Left cardiac atrium (tissue), 4 donors: ENCODE data around the gene SEBOX. TPM values are rescaled to one million over a fixed set of nuclear protein-coding genes. Genes with fewer than 3 reads are reported as not detected.

Experiments used
- ATAC-seq, 2 donors: fragments of 200-7000 bp; cut with Tn5 transposase; one replicate each; pipeline ENCODE4 v1.9.1; 2020; ENCODE audit warnings: mild to moderate bottlenecking in 2 of 2, moderate library complexity in 2 of 2
- DNase-seq: peaks from one replicate; pipeline ENCODE4 v3.0.0-alpha.2; 2020
- intact Hi-C, 2 donors: fragments of 100-400 bp; cut with DNase I; formaldehyde crosslinking; loops; one replicate each; pipeline versions ENCODE4 v1.14.1 to v1.15.1; 2022 to 2023
- total RNA-seq, 2 donors: library from RNA; stranded (reverse); fragmentation: NEBNext Ultra II Directional; extraction: Animal tissue kit (Norgen Biotek cat#: 25700); gene quantifications; one replicate each; pipeline ENCODE4 v1.2.1, GENCODE V29; 2021
- donor health status: DM: no; HTN: yes; CAD: no.
- donor health status: DM: no; HTN: yes; CAD: no; lungs with severe emphysema.
- donor health status: DM: yes; HTN: yes; CAD: no.
- donor health status: Dilated cardiomyopathy.

SEBOX gene
- total RNA-seq, 2 donors from 2014 or later: not detected

- intact Hi-C loops: no loop called here
- ATAC-seq (no peak), DNase-seq (no peak)
Measured at GRCh38 chr17:28370744-28371103, 5.7 kb upstream of the SEBOX start.

DNA sequence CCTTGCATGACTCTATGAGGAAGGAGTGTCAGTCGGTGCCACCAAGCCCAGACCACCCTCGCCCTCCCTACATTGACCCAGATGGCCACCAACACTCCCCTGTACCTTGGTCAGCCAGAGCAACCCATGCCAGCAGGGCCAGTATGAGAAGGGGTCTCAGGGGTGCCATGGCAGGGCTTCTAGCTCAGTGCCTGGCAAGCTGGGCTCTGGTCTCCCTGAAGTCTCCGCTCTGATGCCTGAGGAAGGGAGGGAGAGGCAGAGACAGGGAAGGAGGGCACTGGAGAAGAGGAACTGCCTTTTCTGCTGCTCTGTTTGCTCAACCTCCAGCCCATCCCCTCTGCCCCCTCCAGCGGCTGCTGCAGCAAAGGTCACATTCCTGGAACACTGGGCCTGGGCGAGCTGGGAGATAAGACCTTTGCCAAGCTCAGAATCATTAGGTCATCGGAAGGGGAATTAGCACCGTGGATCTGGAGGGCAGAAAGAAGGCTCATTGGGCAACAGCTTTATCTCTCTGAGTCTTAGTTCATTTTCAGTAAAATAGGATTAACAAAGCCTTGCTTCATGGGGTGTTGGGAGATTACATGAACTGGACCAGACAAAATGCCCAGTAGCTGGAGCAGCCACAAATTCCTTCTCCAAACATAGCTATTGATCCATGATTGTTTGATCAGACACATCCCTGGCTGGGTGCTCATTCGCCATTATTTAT, 5.2 kb upstream of the SEBOX start, which contains the start of gene VTN:
VTN (minus strand) TSS at position 273 of the 709 bp plus-strand sequence; CDS start at position 169, 104 bp downstream.
- peak; percentile 79 for DNase-seq
- intact Hi-C loops: no loop called here

DNA sequence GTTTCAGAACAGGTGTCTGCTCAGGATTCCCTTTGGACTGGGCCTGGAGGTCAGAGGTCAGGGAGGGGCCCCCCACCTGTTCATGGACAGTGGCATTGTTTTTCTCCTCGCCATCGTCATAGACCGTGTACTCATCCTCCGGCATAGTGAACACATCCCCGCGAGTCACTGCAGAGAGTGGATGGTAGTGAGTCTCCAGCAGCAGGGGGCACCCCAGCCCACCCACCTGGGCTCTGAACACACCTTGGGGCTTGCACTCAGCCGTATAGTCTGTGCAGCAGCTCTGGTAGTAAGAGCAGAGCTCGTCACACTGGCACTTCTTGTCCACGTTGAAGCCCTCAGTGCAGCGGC, 4.7 kb upstream of the SEBOX start:
- no peak for ATAC-seq
- peak; percentile 25 for DNase-seq
- intact Hi-C loops: no loop called here

More for the DNA sequence above, 5.2 kb upstream of the SEBOX start, which contains the start of gene VTN:
- peak; percentile 36 to 56 for ATAC-seq

DNA sequence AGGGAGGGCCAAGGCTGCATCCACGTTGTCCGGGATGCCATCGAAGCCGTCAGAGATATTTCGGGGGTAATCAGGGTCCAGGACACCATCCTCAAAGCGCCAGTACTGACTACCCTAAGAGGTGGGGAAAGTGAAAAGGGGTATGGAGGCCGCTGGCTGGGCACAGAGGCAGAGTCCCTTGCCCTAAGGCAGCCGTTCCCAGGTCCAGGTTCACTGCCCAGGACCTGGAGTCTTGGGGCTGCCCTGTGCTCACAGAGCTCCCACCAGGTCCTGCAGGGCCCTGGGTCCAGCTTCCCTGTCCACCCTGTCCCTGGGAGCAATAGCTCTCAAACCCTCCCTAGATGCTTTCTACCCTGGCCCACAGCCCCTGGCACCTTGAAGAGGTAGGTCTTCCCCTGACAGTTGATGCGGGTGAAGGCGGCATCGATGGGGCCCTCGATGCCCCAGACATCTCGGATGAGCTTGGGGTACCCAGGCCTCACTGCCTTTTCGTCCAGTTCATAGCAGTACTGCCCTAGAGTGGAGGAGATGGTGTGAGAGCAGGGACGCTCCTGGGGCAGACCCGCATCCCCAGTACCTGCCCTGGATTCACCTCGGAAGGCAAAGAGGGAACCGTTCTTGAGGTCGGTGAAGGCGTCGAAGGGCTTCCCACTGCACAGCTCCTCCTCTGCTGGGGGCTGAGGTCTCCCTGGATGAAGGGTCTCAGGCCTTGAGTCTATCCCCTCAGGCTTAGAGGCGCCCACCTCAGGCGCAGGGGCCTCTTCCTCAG, 4.1 kb upstream of the SEBOX start:
- intact Hi-C loops: no loop called here
- DNase-seq (no peak), ATAC-seq (no peak)

DNA sequence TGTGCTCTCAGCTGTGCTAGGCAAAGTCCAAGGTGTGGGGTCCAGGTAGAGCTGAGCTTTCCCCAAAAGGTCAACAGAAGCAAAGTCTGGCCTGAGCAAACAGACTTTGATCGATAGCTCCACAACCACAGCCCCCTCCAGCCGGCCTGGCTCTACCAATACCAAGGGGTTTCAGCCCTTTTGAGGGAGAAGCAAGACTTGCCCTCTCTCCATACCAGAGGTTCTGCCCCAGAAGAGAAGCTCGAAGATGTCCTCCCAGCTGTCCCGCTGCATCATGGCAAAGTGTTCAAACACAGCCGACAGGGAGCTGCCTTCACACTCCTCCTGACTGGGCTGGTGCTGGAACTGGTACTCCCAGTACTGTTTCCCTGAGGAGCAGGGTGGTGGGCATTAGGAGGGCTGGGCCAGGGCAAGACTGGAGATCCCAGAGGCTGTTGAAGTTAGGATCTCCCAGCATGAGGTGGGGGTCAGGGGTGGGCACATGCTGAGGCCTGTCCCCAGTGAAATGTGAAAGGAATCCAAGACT, 3.4 kb upstream of the SEBOX start:
- no peak for ATAC-seq
- no peak for DNase-seq

DNA sequence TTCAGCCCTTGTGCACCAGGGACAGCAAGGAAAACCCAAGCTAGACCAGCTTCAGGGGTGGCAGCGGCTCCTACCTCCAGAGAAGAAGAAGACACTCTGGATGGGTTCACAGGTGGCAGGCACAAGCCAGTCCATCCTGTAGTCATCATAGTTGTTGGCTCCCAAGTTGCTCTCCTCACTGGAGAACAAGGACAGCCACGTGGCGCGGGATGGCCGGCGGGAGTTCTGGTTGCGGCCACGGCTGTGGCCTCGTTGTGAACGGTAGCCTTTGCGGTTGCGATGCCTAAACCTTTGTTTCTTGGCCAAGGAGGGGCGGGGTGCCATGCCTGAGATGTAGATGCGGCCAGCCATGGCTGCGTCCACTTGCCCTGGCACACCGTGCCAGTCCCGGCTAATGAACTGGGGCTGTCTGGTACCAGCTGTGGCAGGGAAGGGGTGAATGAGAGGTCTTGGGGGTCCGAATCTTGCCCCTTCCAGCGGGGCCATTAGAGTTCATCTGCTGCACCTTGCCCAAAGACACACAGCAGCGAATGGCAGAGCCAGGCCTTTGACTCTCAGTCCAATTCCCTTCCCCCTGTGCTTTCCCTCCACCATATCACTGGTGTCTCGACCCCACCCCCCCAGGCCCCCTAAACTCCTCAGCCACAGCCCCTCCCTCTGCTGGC, 2.8 kb upstream of the SEBOX start:
- no peak for DNase-seq
- intact Hi-C loops: no loop called here
- ATAC-seq: no peak

More for the DNA sequence above, 3.4 kb upstream of the SEBOX start:
- intact Hi-C loops: no loop called here

DNA sequence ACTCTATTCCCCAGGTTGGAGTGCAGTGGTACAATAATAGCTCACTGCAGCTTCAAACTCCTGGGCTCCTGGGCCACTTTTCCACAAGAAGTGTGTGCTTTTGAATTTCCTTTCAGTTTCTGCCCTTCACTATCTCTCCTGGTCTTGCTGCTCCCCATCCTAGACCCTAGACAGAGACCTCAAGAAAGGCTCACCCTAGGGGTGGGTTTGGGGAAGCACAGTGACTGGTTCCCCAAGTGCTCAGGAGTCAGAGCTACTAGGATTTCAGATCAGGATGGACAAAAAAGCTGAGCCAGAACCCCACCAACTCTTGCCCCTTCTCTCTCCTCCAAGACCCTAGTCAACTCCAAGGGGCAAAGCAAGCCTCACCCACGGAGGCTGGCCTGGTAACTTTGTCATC, 1.6 kb upstream of the SEBOX start:
- intact Hi-C loops: no loop called here
- no peak for DNase-seq
- no peak for ATAC-seq

DNA sequence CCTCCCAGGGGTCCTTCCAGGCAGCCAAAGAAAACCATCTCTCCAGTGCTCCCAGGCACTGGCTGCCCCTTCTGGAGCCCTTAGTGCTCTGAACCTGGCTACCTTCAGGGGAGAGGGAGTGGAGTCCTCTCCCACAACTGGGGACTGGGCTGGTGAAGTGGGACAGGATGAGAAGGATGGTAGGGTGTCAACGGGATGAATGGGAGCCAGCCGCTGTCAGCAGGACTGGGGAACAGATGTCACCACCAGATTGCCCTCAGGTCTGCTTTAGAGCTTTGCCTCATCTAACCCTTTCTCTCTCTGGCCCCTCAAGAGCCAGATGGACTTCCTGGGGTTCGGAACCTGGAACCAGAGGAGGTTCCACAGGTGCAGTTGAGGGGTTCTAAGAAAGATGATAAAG, 488 bp upstream of the SEBOX start:
- no peak for ATAC-seq
- intact Hi-C loops: no loop called here
- no peak for DNase-seq

GRCh38 chr17:28363776-28364650, 986 bp downstream of the SEBOX start:
- DNase-seq (no peak), ATAC-seq (no peak)
- intact Hi-C loops: no loop called here

GRCh38 chr17:28363186-28363585, 1.8 kb downstream of the SEBOX start:
- ATAC-seq: no peak
- no peak for DNase-seq
- intact Hi-C loops: no loop called here

DNA sequence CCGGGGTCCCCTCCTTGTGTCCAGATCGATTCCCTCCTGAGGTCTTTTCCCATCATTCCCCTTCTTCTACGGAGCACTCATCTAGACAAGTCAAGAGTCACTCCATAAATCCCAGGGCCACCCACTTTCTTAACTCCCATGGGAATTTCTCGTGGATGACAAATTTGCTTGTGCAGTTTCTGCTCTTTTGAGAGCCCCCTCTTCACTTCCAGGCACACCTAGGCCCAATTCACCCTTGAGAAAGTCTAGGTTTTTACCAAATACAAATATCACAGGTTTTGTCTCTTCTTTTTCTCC, 7.2 kb downstream of the SEBOX start:
- ATAC-seq (no peak), DNase-seq (no peak)
- intact Hi-C loops: no loop called here

- peak; percentile 96 for DNase-seq
Measured at GRCh38 chr17:28357061-28357900, 7.7 kb downstream of the SEBOX start, which contains the start of gene POLDIP2. POLDIP2 (minus strand) TSS chr17:28357527; CDS start chr17:28357448, 79 bp downstream.

GRCh38 chr17:28350271-28350670, 14.7 kb downstream of the SEBOX start:
- intact Hi-C loops: no loop called here
- DNase-seq (no peak), ATAC-seq (no peak)

More at GRCh38 chr17:28357061-28357900, 7.7 kb downstream of the SEBOX start, which contains the start of gene POLDIP2:
- intact Hi-C loops: no loop called here
- ATAC-seq: peak; percentile 99 to 100

GRCh38 chr17:28348979-28349378, 16.0 kb downstream of the SEBOX start:
- intact Hi-C loops: no loop called here
- ATAC-seq (no peak), DNase-seq (no peak)

DNA sequence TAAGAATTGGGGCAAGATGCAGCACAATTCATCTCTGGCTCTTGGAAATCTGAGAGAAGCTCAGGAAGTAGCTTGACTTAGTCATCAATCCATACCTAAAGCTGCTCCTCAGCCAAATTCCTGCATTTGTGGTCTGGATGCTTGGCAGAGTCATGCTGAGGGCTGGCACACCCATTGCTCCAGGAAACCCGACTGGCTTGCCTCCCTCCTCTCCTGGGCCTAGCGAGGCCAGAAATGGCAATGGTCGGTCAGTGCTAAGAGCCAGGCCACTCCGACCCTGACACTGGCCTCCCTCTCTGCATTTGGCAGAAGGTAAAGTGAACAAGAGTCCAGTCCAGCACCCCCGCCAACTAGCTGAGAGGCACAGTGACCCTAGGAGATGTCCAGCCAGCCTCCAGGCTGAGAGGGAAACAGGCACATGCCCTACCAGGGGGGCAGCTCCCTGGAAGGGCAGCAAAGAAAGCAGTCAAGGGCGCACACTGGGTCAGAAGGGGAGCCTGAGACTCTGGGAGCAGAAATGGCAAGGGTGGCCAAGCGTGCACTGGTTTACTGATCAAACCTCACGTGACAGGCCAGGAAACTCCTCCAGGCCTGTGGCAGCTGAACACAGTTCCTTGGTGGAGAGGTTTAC, 17.6 kb downstream of the SEBOX start:
- intact Hi-C loops: no loop called here
- DNase-seq: no peak
- no peak for ATAC-seq

GRCh38 chr17:28346746-28347246, 18.2 kb downstream of the SEBOX start:
- ATAC-seq: peak; percentile 8 to 58
- intact Hi-C loops: no loop called here
- no peak for DNase-seq

- no peak for DNase-seq
- intact Hi-C loops: no loop called here
- ATAC-seq: no peak
Measured at GRCh38 chr17:28346199-28346580, 18.8 kb downstream of the SEBOX start.
